Measurements from ENCODE around the gene SMIM29. TPM values are rescaled to one million over a fixed set of nuclear protein-coding genes. Genes with fewer than 3 reads are reported as not detected.
"Not testable (repeated sequence)": the region's sequence is repeated elsewhere in the genome, so short reads cannot be mapped to it uniquely, and the experiment has no call there.

SMIM29 gene
- total RNA-seq, 1 donor from 2014 or later, result 43.6 TPM

DNA sequence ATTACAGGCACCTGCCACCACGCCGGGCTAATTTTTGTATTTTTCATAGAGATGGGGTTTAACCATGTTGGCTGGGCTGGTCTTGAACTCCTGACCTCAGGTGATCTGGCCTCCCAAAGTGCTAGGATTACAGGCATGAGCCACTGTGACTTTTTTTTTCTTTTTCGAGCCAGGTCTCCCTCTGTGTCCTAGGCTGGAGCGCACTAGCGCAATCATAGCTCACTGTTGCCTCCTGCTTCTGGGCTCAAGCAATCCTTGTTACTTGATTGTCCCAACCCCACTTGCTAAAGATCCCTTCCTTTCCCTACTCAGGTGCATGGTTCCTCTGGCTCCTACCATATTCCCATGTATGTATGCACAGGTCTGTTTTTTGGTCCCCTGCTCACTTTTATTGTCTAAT is 27.4 kb upstream of the SMIM29 start:
- H3K4me3 ChIP-seq (ENCODE audit: low read depth, low read length), result no peak overlapping the region
- TF ChIP-seq CTCF (conservative IDR thresholded peaks at IDR 0.05; ENCODE audit: low read depth, low read length), result no peak
- no peak for DNase-seq (ENCODE audit: low read depth)

DNA sequence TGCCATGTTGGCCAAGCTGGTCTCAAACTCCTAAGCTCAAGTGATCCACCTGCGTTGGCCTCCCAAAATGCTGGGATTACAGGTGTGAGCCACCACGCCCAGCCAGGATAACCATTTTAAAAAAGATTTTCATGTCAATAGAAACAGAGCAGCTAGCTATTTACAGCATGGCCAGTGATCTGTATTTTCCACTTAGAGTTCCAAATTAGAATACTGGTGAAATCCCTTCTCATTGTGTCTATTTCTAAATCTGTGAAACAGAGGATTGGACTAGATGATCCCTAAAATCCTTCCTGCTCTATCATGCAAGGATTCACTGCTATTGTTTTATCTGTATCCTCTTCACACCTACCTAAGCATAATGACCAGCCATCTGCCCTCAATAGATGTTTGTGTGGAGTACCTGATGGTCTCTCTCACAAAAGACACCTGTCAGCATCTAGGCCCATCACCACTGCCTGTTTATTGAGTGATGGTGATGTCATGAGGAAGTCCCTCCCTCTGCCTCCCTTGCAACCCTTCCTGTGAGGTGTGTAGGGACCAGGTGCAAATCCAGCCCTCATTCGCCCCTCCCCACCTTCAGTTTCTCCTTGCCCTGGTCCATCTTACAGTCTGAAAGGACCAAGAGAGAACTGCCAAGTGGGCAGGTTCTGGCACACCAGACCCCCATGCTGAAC is 26.5 kb upstream of the SMIM29 start:
- no peak for DNase-seq (ENCODE audit: low read depth)
- no peak for TF ChIP-seq CTCF (conservative IDR thresholded peaks at IDR 0.05; ENCODE audit: low read depth, low read length)
- H3K4me3 ChIP-seq (ENCODE audit: low read depth, low read length), result no peak overlapping the region

- TF ChIP-seq CTCF (conservative IDR thresholded peaks at IDR 0.05; ENCODE audit: low read depth, low read length), result no peak
- no peak overlapping the region for H3K4me3 ChIP-seq (ENCODE audit: low read depth, low read length)
Measured at GRCh38 chr6:34274129-34274528, 25.3 kb upstream of the SMIM29 start.

GRCh38 chr6:34273242-34273805 is 24.5 kb upstream of the SMIM29 start:
- no peak for TF ChIP-seq CTCF (conservative IDR thresholded peaks at IDR 0.05; ENCODE audit: low read depth, low read length)
- H3K4me3 ChIP-seq (ENCODE audit: low read depth, low read length), result no peak overlapping the region
- no peak for DNase-seq (ENCODE audit: low read depth)

More at GRCh38 chr6:34274129-34274528, 25.3 kb upstream of the SMIM29 start:
- no peak for DNase-seq (ENCODE audit: low read depth)

DNA sequence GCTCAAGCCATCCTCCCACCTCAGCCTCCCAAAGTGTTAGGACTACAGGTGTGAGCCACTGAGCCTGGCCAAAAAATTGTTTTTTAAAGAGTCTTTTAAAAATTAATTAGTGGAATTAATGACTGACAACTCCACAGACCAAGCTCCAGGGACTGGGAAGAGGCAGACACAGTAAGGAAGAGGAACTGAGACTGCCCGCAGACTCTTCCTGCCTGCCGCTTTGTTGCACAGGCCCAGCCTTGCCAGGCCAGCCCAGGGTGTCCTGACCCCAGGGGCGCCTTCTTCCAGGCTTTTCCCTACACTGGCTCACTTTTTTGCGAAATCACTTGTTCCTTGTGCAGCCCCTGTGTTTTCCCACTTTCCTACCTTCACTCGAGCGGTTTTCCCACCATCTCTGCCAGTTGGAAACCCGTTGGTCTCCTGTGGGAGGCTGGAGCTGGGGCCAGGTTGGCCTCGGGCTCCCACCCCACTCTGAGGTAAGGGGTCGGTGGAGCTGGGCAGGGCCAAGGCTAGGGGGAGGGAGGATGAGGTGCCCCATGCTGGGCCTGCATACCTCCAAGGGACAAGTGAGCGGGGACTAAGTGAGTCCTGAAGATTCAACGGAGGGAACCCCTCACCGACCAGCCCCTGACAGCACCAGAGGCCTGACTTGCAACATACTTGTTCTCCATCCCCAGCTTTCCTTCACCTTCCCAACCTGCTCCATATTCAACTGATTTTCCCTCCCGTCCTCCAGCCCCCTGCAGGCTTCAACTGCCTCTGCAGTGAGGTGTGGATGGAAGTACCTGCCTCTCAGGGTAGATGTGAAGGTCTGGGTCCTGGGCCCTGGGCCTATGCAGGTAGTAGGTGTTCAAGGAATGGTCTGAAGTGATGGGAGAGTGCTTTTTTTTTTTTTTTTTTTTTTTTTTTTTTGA is 23.5 kb upstream of the SMIM29 start:
- DNase-seq (ENCODE audit: low read depth), result no peak
- H3K4me3 ChIP-seq (ENCODE audit: low read depth, low read length), result no peak overlapping the region
- peak; percentile 23 for TF ChIP-seq CTCF (conservative IDR thresholded peaks at IDR 0.05; ENCODE audit: low read depth, low read length)

DNA sequence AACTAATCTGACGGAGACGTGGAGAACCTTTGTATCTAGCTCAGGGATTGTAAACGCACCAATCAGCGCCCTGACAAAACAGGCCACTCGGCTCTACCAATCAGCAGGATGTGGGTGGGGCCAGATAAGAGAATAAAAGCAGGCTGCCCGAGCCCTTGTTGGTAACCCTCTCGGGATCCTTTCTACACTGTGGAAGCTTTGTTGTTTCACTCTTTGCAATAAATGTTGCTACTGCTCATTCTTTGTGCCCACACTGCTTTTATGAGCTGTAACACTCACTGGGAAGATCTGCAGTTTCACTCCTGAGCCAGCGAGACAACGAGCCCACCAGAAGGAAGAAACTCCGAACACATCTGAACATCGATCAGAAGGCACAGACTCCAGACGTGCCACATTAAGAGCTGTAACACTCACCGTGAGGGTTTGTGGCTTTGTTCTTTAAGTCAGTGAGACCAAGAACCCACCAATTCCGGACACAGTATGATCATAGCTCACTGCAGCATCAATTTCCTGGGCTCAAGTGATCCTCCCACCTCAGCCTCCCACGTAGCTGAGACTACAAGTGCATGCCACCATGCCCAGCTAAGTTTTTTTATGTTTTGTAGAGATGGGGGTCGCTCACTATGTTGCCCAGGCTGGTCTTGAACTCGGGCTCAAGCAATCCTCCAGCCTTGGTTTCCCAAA is 21.0 kb upstream of the SMIM29 start:
- not testable (repeated sequence) for H3K4me3 ChIP-seq (ENCODE audit: low read depth, low read length); DNase-seq (ENCODE audit: low read depth)

- DNase-seq (ENCODE audit: low read depth); H3K4me3 ChIP-seq (ENCODE audit: low read depth, low read length): not testable (repeated sequence)
Measured at GRCh38 chr6:34269132-34269531, 20.3 kb upstream of the SMIM29 start.
